ENCODE results near the gene ANO6.
"Not testable (repeated sequence)": the region's sequence is repeated elsewhere in the genome, so short reads cannot be mapped to it uniquely, and the experiment has no call there.

The ANO6 gene

DNA sequence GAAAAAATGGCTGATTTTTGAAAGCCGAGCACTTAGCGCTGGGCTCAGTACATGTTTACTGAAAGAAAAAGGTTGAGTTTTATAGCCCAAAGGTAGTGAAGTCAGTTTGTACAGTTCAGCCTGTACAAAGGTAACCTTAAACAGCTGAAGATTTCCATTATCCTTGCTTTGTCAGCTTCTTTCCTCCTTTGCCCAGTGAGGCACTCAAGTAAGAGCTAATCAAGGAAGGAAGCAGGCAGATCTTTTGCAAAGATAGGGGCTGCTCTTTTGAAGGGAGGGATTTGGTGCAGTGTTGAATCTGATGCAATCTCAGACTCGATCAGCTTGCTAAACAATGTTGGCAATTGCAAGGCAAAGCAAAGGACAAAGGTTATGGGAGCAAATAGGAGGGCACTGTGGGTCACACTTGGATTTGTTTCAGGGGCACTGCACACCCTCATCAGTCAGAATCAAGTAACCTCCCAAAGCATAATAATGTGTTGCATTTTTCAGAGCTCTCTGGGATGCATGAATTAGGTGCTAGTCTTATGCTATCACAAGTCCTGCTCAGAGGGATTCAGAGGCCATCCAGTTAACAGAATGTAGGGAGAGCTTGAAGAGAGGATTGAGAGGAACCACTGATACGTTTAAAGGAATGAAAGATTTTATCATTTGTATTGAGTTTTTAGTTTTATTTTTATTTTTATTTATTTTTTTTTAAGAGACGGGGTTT, 44.4 kb downstream of the ANO6 start:
- no peak for TF ChIP-seq ZFX (IDR thresholded peaks at IDR 0.05)
- TF ChIP-seq, protein P1, sequence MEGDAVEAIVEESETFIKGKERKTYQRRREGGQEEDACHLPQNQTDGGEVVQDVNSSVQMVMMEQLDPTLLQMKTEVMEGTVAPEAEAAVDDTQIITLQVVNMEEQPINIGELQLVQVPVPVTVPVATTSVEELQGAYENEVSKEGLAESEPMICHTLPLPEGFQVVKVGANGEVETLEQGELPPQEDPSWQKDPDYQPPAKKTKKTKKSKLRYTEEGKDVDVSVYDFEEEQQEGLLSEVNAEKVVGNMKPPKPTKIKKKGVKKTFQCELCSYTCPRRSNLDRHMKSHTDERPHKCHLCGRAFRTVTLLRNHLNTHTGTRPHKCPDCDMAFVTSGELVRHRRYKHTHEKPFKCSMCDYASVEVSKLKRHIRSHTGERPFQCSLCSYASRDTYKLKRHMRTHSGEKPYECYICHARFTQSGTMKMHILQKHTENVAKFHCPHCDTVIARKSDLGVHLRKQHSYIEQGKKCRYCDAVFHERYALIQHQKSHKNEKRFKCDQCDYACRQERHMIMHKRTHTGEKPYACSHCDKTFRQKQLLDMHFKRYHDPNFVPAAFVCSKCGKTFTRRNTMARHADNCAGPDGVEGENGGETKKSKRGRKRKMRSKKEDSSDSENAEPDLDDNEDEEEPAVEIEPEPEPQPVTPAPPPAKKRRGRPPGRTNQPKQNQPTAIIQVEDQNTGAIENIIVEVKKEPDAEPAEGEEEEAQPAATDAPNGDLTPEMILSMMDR (conservative IDR thresholded peaks at IDR 0.05) = no peak
- peak overlapping the region; percentile 48; the same call in 1 of the 2 replicates for H3K27ac ChIP-seq

DNA sequence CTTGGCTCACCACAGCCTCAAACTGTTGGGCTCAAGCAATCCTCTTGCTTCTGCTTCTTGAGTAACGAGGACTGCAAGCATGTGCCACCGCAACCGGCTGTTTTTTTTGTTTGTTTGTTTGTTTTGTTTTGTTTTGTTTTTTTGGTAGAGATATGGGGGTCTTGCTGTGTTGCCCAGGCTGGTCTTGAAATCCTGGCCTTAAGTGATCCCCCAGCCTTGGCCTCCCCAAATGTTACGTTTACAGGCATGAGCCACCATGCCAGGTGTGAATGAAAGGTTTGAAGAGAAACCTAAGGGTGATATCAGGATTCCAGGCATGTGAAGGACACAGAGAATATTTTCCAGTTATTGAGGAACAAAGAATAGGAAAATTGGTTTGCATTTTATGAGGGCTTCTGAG, 45.0 kb downstream of the ANO6 start:
- no peak overlapping the region for H3K27ac ChIP-seq
- TF ChIP-seq, protein P1 (conservative IDR thresholded peaks at IDR 0.05) = no peak
- no peak for TF ChIP-seq ZFX (IDR thresholded peaks at IDR 0.05)

DNA sequence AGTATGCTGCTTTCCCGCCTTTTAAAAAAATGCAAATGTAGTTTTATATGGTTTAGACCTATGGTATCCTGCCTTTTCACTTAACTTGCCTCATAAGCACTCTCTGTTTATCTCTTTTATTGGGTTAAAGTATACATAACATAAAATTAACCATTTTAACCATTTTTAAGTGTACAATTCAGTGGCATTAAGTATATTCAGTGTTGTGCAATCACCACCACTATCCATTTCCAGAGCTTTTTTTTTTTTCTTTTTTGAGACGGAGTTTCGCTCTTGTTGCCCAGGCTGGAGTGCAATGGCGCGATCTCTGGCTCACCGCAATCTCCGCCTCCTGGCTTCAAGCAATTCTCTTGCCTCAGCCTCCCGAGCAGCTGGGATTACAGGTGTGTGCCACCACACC, 46.3 kb downstream of the ANO6 start:
- not testable (repeated sequence) for H3K27ac ChIP-seq

DNA sequence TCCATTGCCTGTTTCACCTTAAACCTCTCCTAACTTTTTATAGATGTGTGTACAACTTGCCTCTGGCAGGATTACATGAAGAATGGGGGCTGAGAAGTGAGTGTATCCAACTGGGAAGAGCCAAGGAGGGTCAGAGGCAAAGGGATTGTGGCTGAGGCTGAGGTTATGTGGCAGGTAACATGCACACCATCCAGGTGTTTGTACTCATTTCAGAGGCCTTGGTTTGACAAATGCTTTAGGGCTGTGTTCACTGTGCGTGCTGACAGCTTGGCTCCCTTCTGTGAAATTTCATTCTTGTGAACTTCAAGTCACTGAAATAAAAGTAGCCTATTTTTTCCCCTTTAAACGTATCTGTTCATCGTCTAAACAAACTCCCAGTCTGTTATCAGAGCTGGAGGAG, 47.7 kb downstream of the ANO6 start:
- no peak for TF ChIP-seq ZFX (IDR thresholded peaks at IDR 0.05)
- TF ChIP-seq, protein P1 (conservative IDR thresholded peaks at IDR 0.05) = no peak
- no peak overlapping the region for H3K27ac ChIP-seq

DNA sequence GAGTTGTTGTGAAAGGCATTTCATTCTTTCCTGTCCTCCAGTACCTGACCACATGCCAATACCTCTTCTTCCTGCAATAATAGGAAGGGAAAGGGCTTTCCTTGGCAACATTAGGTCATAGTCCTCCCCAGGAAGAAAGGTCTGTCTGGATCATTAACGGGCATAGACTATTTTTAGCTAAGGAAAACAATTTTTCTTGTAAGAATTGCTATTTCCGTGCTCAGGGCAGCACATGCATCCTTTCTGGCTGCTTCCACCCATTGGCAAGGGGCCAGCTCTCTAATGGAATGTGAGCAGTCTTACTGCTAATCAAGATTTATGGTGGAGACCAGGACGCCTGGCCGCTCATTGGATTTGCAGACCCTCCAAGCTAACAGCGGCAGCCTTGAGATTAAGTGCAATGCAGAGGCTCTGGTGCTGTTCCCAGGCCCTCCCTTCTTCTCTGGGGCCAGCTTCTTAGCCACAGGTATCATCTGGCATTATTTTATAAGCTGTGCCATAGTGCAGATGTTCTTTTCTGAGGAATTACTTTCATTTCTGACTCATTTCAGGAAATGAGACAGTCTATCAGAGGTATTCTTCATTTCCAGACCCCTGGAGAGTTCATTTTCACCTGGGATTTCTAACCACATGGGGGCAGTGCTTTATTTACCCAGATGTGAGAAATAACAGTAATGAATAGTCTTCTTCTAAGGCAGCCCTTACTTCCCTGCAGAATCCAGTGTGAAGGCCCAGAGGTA, 52.9 kb downstream of the ANO6 start:
- TF ChIP-seq, protein P1 (conservative IDR thresholded peaks at IDR 0.05) = peak; percentile 62
- TF ChIP-seq ZFX (IDR thresholded peaks at IDR 0.05) = no peak
- no peak overlapping the region for H3K27ac ChIP-seq

DNA sequence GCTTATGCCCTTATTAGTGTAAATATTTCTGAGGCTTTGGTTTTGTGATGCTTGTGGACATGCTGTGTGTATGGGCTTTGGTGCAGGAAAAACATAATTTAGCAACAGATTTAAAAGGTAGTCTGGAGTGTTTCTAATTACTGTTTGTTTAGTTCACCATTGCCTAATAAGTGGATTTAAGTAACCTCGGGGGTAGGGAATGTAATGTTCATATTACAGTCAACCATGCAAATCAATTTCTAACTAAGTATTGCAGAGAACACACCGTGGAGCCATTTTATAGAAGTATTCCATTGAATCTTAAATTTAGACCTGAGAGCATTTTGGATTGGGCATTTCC, 53.5 kb downstream of the ANO6 start:
- H3K27ac ChIP-seq = no peak overlapping the region
- TF ChIP-seq ZFX (IDR thresholded peaks at IDR 0.05) = no peak
- TF ChIP-seq, protein P1 (conservative IDR thresholded peaks at IDR 0.05) = peak; percentile 34

DNA sequence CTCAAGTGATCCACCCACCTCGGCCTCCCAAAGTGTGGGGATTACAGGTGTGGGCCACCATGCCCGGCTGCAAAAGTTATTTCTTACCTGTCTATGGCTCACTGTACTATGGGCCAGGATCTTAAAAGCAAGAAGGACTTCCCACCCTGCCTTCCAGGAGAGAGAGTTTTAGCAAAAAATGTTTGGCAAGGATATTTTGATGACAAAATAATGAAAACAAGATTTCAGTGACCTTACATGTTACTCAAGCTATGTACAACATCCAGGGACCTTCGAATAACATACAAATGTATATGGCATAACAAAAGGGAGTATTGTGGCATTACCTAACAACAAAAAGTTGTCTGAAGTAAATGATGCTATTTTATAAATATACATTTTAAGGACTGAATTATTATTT, 55.1 kb downstream of the ANO6 start:
- TF ChIP-seq, protein P1 (conservative IDR thresholded peaks at IDR 0.05) = no peak
- no peak for TF ChIP-seq ZFX (IDR thresholded peaks at IDR 0.05)
- no peak overlapping the region for H3K27ac ChIP-seq
